ENCODE results near the gene RNASE9. TPM values are rescaled to one million over a fixed set of nuclear protein-coding genes. Genes with fewer than 3 reads are reported as not detected.

The RNASE9 gene
- total and polyA plus RNA-seq, 4 donors: not detected

DNA sequence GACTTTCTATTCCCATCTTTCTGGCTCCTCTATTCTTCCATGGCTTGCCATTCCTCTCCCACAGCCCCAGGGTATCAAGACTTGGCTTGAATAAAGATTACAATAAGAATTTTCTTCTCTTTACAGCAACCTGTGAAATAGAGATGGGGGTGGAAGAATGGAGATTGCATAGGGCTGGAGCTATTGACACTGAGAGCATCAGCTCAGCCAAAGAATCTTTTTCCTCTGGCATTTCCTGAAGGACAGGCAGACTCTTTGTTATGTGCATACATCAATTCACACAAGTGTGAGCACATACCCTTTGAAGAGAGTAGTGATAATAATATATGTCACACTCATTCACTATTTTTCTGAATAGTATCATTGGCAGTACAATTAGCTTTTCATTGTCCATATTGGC is 22.3 kb upstream of the RNASE9 start (continued):
- TF ChIP-seq GABPA (IDR thresholded peaks at IDR 0.05 in 1 of 2, conservative IDR thresholded peaks at IDR 0.05 in 1 of 2): no peak
- TF ChIP-seq FOXA2 (IDR thresholded peaks at IDR 0.05): no peak
- no peak for TF ChIP-seq RXRA (IDR thresholded peaks at IDR 0.05)
- no peak for TF ChIP-seq TAF1 (conservative IDR thresholded peaks at IDR 0.05)
- no peak for TF ChIP-seq NR2F2 (IDR thresholded peaks at IDR 0.05)

DNA sequence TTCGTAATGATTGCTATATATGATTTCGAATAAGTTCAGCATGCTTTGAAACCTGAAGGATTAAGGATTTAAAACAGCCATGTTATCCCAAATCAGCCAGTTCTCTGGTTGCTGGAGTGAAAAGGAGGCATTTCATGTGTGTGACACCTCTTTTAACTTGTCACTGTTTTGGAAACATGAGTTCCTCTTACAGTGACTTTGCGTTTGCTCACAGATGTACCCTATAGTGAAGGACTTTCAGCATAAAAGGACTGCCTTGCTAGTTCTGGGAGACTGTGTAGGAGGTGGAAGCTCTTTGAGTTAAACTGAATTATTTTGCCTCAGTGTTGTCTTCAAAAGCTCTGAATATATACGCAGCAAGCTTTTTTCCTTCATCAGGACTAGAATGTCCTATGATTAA is 19.4 kb upstream of the RNASE9 start:
- H3K4me1 ChIP-seq (ENCODE audit: control insufficient read depth in 4 of 4, insufficient read depth in 4 of 4, low read length in 3 of 4): no peaks in the 10 kb centered on the region
- H3K9me3 ChIP-seq (ENCODE audit: control insufficient read depth in 4 of 4, low read length in 3 of 4): no peaks in the 10 kb centered on the region
- TF ChIP-seq FOXA1 (IDR thresholded peaks at IDR 0.05) (no peak), ATF3 (IDR thresholded peaks at IDR 0.05) (no peak), EGR1 (IDR thresholded peaks at IDR 0.05; ENCODE audit: low read depth in 2 of 2) (no peak), YY1 (IDR thresholded peaks at IDR 0.05) (no peak), HNF4G (IDR thresholded peaks at IDR 0.05) (no peak), GABPA (IDR thresholded peaks at IDR 0.05 in 1 of 2, conservative IDR thresholded peaks at IDR 0.05 in 1 of 2) (no peak), ZBTB33 (IDR thresholded peaks at IDR 0.05) (no peak), SP1 (IDR thresholded peaks at IDR 0.05) (no peak), TAF1 (conservative IDR thresholded peaks at IDR 0.05) (no peak), RXRA (IDR thresholded peaks at IDR 0.05) (no peak), JUND (IDR thresholded peaks at IDR 0.05) (no peak), FOXA2 (IDR thresholded peaks at IDR 0.05) (no peak), HNF4A (conservative IDR thresholded peaks at IDR 0.05) (no peak), RAD21 (IDR thresholded peaks at IDR 0.05) (no peak)
- TF ChIP-seq, protein P1, sequence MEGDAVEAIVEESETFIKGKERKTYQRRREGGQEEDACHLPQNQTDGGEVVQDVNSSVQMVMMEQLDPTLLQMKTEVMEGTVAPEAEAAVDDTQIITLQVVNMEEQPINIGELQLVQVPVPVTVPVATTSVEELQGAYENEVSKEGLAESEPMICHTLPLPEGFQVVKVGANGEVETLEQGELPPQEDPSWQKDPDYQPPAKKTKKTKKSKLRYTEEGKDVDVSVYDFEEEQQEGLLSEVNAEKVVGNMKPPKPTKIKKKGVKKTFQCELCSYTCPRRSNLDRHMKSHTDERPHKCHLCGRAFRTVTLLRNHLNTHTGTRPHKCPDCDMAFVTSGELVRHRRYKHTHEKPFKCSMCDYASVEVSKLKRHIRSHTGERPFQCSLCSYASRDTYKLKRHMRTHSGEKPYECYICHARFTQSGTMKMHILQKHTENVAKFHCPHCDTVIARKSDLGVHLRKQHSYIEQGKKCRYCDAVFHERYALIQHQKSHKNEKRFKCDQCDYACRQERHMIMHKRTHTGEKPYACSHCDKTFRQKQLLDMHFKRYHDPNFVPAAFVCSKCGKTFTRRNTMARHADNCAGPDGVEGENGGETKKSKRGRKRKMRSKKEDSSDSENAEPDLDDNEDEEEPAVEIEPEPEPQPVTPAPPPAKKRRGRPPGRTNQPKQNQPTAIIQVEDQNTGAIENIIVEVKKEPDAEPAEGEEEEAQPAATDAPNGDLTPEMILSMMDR (IDR thresholded peaks at IDR 0.05; ENCODE audit: low read depth, low read length, missing input control): no peak
- TF ChIP-seq, protein P2, sequence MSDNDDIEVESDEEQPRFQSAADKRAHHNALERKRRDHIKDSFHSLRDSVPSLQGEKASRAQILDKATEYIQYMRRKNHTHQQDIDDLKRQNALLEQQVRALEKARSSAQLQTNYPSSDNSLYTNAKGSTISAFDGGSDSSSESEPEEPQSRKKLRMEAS (IDR thresholded peaks at IDR 0.05): no peak
- TF ChIP-seq, protein P3, sequence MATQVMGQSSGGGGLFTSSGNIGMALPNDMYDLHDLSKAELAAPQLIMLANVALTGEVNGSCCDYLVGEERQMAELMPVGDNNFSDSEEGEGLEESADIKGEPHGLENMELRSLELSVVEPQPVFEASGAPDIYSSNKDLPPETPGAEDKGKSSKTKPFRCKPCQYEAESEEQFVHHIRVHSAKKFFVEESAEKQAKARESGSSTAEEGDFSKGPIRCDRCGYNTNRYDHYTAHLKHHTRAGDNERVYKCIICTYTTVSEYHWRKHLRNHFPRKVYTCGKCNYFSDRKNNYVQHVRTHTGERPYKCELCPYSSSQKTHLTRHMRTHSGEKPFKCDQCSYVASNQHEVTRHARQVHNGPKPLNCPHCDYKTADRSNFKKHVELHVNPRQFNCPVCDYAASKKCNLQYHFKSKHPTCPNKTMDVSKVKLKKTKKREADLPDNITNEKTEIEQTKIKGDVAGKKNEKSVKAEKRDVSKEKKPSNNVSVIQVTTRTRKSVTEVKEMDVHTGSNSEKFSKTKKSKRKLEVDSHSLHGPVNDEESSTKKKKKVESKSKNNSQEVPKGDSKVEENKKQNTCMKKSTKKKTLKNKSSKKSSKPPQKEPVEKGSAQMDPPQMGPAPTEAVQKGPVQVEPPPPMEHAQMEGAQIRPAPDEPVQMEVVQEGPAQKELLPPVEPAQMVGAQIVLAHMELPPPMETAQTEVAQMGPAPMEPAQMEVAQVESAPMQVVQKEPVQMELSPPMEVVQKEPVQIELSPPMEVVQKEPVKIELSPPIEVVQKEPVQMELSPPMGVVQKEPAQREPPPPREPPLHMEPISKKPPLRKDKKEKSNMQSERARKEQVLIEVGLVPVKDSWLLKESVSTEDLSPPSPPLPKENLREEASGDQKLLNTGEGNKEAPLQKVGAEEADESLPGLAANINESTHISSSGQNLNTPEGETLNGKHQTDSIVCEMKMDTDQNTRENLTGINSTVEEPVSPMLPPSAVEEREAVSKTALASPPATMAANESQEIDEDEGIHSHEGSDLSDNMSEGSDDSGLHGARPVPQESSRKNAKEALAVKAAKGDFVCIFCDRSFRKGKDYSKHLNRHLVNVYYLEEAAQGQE (IDR thresholded peaks at IDR 0.05): no peak
- H3K36me3 ChIP-seq (ENCODE audit: control insufficient read depth in 4 of 4, insufficient read depth in 3 of 4, low read depth in 1 of 4, low read length in 3 of 4): no peaks in the 10 kb centered on the region
- no peak overlapping the region for H3K9ac ChIP-seq (ENCODE audit: low read depth in 1 of 2, low read length in 2 of 2)
- H3K27me3 ChIP-seq (ENCODE audit: control insufficient read depth in 4 of 4, insufficient read depth in 4 of 4, low read length in 3 of 4): no peaks in the 10 kb centered on the region
- H3K27ac ChIP-seq (ENCODE audit: low read depth in 1 of 2, low read length in 2 of 2): no peak overlapping the region
- no peak overlapping the region for H3K4me3 ChIP-seq (ENCODE audit: low read depth in 1 of 3, low read length in 3 of 3)
- no peak for DNase-seq (ENCODE audit: low spot score)
- WGBS: 88% methylated on average over 4 of the region's 4 CpGs
